Measurements from ENCODE around the gene CACNA2D4.

Gene CACNA2D4

DNA sequence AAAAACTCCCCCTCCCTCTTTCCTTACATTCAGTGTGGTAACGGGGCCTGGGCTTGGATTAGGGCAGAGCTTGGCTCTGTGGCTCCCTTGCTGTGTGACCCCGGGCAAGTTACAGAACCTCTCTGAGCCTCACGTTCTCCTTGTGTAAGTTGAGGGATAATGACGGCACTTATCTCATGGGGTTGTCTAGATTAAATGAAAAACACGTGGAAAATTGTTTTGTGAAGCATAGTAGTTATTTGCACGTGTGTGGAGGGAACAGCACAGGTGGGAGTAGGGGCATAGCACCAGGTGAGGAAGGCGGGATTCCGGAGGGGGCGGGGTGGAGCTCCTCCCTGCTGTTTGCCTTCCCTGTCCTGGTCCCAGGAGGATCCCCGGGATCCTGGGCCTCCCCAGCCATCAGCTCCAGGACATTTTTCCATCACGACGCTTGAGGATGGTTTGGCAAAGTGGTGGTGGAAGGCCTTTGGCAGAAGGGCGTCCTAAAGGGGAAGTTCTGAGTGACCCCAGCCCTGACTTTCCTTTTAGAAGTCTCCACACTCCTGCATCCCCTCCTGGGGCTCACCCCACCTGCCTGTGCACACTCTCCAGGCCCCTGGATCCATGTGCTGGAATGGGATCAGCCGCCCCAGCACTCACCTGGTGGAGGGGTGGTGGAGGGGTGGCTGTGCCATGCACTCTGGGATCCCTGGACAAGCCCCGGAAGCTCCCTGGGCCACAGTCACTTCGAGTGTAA lies 75.4 kb downstream of the CACNA2D4 start:
- H3K4me3 ChIP-seq (ENCODE audit: low read depth, low read length) = no peak overlapping the region
- DNase-seq (ENCODE audit: low read depth) = no peak
- no peak for TF ChIP-seq CTCF (IDR thresholded peaks at IDR 0.05; ENCODE audit: low read depth, low read length, missing control alignments)
- in situ Hi-C loops (cut with HindIII; ENCODE audit: low sequenced_read_pairs) = no loop called here

DNA sequence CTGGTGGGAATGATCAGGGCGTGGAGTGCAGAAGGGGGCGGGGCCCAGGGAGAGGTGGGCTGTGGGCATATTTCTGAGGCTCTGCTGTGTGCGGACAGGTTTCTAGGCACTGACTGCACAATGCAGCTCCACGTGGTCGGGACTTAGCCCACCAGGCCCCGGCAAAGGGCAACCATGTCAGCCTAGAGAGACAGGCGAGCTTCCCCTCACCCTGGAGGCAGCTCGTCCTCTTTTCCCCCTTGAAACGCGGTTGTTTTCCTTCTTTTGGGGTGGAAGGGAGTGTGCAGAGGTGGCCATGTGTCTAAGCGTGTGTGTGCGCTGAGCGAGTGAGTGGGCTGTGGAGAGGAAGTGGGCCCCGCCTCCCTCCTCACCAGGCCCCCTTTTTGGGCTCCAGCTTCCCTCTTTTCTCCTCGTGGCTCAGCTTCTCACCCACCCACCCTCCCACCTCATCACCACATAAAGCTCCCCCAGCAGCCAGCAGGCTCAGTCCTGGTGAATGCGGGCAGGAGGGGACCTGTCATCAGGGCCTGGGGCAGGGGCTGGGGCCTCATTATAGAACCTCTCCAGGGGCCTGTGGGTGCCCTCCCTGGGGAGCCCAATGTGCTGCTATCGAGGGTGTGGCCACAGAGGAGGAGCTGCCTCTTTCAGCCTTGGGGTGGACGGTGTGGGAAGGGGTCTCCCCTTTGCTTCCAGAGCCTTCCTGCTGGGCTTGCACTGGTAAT lies 76.1 kb downstream of the CACNA2D4 start:
- no peak overlapping the region for H3K4me3 ChIP-seq (ENCODE audit: low read depth, low read length)
- TF ChIP-seq CTCF (IDR thresholded peaks at IDR 0.05; ENCODE audit: low read depth, low read length, missing control alignments) = no peak
- DNase-seq (ENCODE audit: low read depth) = no peak
- in situ Hi-C loops (cut with HindIII; ENCODE audit: low sequenced_read_pairs) = no loop called here

DNA sequence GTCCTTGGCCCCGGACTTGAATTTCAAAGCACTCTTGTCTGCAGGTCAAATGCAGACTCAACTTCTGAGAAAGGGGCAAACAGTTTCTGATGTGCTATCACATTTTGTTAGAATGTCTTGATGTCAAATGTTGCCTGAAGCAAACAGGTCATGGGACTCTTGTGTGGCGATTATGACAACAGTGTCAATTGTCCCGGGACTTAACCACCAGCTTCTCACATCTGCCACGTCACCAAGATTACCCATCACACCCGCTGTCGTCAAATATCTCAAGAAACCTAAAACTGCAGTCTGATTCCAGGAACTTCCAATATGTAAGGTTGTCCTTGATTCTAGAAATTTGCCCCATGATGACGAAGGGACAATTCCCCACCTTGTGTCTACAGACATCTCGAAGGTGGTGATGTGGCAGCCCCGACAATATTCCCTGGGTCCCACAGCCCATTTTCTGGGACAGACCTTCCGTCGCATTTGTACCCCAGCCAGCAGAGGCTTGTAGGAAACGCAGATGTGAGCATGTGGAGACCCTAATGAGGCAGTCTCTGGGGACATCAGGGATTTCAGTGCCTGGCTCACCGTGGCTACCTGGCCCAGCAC lies 76.8 kb downstream of the CACNA2D4 start:
- no peak overlapping the region for H3K4me3 ChIP-seq (ENCODE audit: low read depth, low read length)
- in situ Hi-C loops (cut with HindIII; ENCODE audit: low sequenced_read_pairs) = no loop called here
- no peak for DNase-seq (ENCODE audit: low read depth)
- no peak for TF ChIP-seq CTCF (IDR thresholded peaks at IDR 0.05; ENCODE audit: low read depth, low read length, missing control alignments)

DNA sequence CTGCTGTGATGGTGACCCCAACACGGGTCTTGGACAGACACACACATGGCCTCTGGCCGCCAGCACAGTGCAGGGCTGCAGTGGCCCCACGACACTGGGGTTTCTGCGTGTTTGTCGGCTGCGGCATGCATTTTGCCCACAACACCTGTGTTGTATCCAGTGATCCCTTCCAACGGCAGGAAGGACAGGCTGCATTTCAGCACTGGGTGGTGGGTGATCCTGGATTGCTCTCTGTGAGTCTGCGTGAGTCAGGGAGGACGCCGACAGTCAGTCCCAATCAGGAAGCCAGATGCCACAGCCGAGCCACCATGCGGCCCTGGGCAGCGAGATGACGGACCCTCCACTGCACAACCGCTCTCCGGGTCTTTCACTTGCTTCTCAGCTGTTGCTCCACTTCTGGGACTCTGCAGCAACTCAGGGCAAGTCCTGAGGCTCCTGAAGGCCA lies 77.4 kb downstream of the CACNA2D4 start:
- in situ Hi-C loops (cut with HindIII; ENCODE audit: low sequenced_read_pairs) = no loop called here
- no peak for TF ChIP-seq CTCF (IDR thresholded peaks at IDR 0.05; ENCODE audit: low read depth, low read length, missing control alignments)
- no peak overlapping the region for H3K4me3 ChIP-seq (ENCODE audit: low read depth, low read length)
- DNase-seq (ENCODE audit: low read depth) = no peak

DNA sequence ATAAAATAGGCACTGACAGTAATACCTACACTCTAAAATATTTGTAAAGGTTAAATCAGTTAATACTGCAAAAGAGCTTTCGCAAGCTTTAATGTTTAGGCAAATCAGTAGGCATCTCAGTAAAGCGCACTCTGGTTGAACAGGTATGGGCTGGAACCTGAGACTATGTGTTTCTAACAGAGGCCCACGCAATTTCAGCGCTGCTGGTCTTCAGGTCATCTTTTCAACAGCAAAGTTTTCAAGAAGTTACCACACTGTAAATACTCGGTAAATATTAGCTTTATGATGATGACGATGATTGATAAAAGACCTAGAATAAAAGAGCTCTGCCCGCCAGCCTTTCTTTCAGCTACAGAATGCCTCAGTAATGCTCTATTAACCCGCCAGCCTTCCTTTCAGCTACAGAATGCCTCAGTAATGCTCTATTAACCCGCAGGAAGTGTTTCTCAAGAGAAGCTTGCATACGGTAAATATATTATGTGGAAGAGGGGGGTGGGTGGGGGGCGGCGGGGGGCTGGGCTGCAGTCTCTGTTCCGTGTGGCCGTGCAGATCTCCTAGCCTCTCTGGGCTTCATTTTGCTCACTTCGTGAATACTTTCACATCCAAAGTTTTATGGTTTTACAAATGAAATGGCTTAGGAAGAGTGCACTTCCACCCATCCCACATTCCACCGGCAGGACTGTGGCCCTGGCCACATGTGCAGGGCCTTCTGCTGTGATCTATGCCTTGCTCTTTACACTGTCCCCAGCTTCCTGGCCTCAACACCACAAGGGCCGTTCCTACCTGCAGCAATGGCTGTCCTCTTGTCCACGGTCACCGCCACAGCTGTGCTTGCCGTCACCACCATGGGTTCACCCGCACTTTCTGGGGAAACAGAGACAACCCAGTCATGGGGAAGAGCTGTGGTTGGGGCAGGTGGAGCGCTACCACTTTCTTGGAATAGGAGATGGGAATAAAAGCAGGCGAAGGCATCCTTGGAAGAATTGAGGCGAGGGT lies 78.2 kb downstream of the CACNA2D4 start:
- in situ Hi-C loops (cut with HindIII; ENCODE audit: low sequenced_read_pairs) = no loop called here
- H3K4me3 ChIP-seq (ENCODE audit: low read depth, low read length) = no peak overlapping the region
- no peak for TF ChIP-seq CTCF (IDR thresholded peaks at IDR 0.05; ENCODE audit: low read depth, low read length, missing control alignments)
- DNase-seq (ENCODE audit: low read depth) = no peak

GRCh38 chr12:1839464-1839863 lies 79.0 kb downstream of the CACNA2D4 start:
- in situ Hi-C loops (cut with HindIII; ENCODE audit: low sequenced_read_pairs) = no loop called here
- TF ChIP-seq CTCF (IDR thresholded peaks at IDR 0.05; ENCODE audit: low read depth, low read length, missing control alignments) = no peak
- H3K4me3 ChIP-seq (ENCODE audit: low read depth, low read length) = no peak overlapping the region
- no peak for DNase-seq (ENCODE audit: low read depth)

Data from astrocyte of the cerebellum (primary cell).